Measurements from ENCODE around the gene NEU4.

The NEU4 gene

GRCh38 chr2:241864168-241864849 lies 55.3 kb downstream of the NEU4 start:
- DNase-seq (ENCODE audit: low read depth) = no peak

DNA sequence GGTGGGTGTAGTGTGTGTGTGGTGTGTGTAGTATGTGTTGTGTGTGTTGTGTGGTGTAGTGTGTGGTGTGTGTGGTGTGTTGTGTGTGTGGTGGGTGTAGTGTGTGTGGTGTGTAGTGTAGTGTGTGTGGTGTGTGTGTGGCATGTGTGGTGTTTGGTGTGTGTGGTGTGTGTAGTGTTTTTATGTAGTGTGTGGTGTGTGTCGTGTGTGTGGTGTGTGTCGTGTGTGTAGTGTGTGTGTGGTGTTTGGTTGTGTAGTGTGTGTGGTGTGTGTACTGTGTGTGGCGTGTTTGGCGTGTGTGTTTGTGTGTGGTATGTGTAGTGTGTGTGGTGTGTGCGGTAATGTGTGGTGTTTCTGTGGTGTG lies 55.8 kb downstream of the NEU4 start:
- no peak for DNase-seq (ENCODE audit: low read depth)

GRCh38 chr2:241865416-241865956 lies 56.5 kb downstream of the NEU4 start:
- DNase-seq (ENCODE audit: low read depth) = no peak

DNA sequence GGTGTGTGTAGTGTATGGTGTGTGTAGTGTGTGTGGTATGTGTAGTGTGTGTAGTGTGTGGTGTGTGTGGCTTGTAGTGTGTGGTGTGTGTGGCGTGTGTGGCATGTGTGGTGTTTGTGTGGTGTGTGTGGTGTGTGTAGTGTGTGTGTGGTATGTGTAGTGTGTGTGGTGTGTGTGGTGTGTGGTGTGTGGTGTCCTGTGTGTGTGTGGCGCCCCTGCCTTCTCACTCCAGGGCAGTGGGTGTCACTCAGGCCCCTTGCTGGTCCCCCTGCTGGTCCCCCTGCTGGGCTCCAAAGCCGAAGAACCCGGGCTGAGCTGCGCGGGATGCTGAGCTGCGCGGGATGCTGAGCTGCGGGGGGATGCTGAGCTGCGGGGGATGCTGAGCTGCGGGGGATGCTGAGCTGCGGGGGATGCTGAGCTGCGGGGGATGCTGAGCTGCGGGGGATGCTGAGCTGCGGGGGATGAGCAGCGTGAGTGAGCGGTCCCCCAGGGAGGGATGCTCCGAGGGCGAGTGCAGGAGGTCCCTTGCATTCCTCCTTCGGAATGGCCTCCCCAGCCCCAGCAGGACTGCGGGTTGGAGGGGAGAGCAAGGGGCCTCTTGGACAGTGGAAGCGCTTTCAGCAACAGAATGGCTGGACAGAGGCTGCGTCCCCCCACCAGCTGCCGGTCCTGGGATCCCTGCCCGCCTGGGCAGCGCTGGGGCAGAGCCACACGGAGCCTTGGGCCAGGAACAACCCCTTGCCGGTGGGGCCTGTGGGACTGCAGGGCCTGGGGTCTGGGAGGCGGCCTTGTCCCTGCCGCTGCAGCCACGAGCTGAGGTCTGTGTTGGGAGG lies 57.2 kb downstream of the NEU4 start:
- DNase-seq (ENCODE audit: low read depth) = peak; percentile 32
